HCT116 (cell line): ENCODE measurements around the gene SHANK2. TPM values are rescaled to one million over a fixed set of nuclear protein-coding genes. Genes with fewer than 3 reads are reported as not detected.

Source experiments
- ATAC-seq: fragments of 200-7000 bp; cut with Tn5 transposase; 2 replicates; pipeline ENCODE4 v1.9.1; 2020; ENCODE audit warnings: mild to moderate bottlenecking, moderate library complexity
- BruUV-seq: library from RNA; stranded (reverse); fragments of 400-500 nt; replicated peaks from 2 replicates; lab custom pipeline; 2021; lab: Mats Ljungman, UMichigan
- CTCF ChIA-PET: fragments of 300-600 bp; sonication (Branson Sonifier 250); formaldehyde crosslinking; loops from one replicate; lab custom pipeline; 2021; ENCODE audit warnings: antibody characterized with exemption; lab: Charles Lee
- POLR2A ChIA-PET: fragments of 300-600, 350-600 bp; sonication (Branson Sonifier 250); formaldehyde crosslinking; loops from one replicate; lab custom pipeline; 2021; ENCODE audit warnings: antibody characterized with exemption; lab: Charles Lee
- RAD21 ChIA-PET, 2 experiments: fragments of 300-600 bp; sonication (Branson Sonifier 250); formaldehyde crosslinking; loops; one replicate each; lab custom pipeline; 2023; ENCODE audit warnings: low total read pairs in 2 of 2; ENCODE audit not compliant: uncharacterized antibody in 2 of 2, unreplicated experiment in 2 of 2, low non-redundant PET in 1 of 2; lab: Charles Lee
- DNase-seq: peaks from one replicate; pipeline ENCODE4 v3.0.0-alpha.2; 2010; ENCODE audit warnings: low read depth, low spot score
- H2AFZ ChIP-seq: fragments of 200-600 bp; shearing (Covaris generic), sonication (generic); 2 replicates; pipeline ENCODE4 v1.6.1; 2017; ENCODE audit warnings: low read depth, mixed run types, mixed read lengths, antibody characterized with exemption, low read length; ENCODE audit not compliant: poor library complexity, severe bottlenecking
- H3K27ac ChIP-seq: 2 replicates; pipeline ENCODE4 v1.5.1; 2012; ENCODE audit warnings: low read depth, low read length
- H3K27me3 ChIP-seq: fragments of 200-600 bp; sonication (generic); 2 replicates; pipeline ENCODE4 v1.6.1; 2016; ENCODE audit warnings: mixed run types, low read length, mixed read lengths; ENCODE audit not compliant: insufficient read depth
- H3K36me3 ChIP-seq, 2 experiments: fragments of 200-500 bp in 1 of 2; fragments of 200-600 bp in 1 of 2; sonication (Bioruptor generic) in 1 of 2; sonication (generic) in 1 of 2; 2 replicates each; pipeline versions ENCODE4 v1.5.1 to v1.6.1; 2014 to 2016; ENCODE audit warnings: low read length in 2 of 2, inconsistent platforms in 1 of 2, mixed read lengths in 1 of 2, mixed run types in 1 of 2; ENCODE audit not compliant: insufficient read depth in 2 of 2, control insufficient read depth in 1 of 2
- H3K4me1 ChIP-seq, 2 experiments: fragments of 200-600 bp in 1 of 2; sonication (generic) in 1 of 2; 2 replicates each; pipeline versions ENCODE4 v1.5.1 to v1.6.1; 2012 to 2017; ENCODE audit warnings: low read length in 2 of 2, inconsistent platforms in 1 of 2, mild to moderate bottlenecking in 1 of 2, mixed read lengths in 1 of 2, mixed run types in 1 of 2, moderate library complexity in 1 of 2; ENCODE audit not compliant: insufficient read depth in 2 of 2, control insufficient read depth in 1 of 2
- H3K4me2 ChIP-seq: fragments of 200-600 bp; sonication (generic); 2 replicates; pipeline ENCODE4 v1.6.1; 2017; ENCODE audit warnings: mixed run types, low read length, mixed read lengths
- H3K4me3 ChIP-seq, 2 experiments: fragments of 200-600 bp in 1 of 2; sonication (generic) in 1 of 2; replicated peaks in 1 of 2; 2 replicates each; pipeline ENCODE4 v1.5.1; 2011 to 2016; ENCODE audit warnings: low read length in 2 of 2, control low read depth in 1 of 2, low read depth in 1 of 2, mild to moderate bottlenecking in 1 of 2, mixed read lengths in 1 of 2, mixed run types in 1 of 2
- H3K79me2 ChIP-seq: fragments of 200-600 bp; sonication (generic); 2 replicates; pipeline ENCODE4 v1.6.1; 2017; ENCODE audit warnings: mild to moderate bottlenecking, mixed run types, low read length, moderate library complexity, mixed read lengths; ENCODE audit not compliant: insufficient read depth
- H3K9ac ChIP-seq: fragments of 200-600 bp; sonication (generic); 2 replicates; pipeline ENCODE4 v1.6.1; 2016; ENCODE audit warnings: low read length, mixed read lengths
- H3K9me2 ChIP-seq: fragments of 200-600 bp; sonication (generic), shearing (Covaris generic); 2 replicates; pipeline ENCODE4 v1.6.1; 2017; ENCODE audit warnings: mixed run types, mild to moderate bottlenecking, moderate library complexity; ENCODE audit not compliant: insufficient read depth
- H3K9me3 ChIP-seq, 2 experiments: fragments of 200-500 bp in 1 of 2; fragments of 200-600 bp in 1 of 2; sonication (Bioruptor generic) in 1 of 2; sonication (generic) in 1 of 2; 2 replicates each; pipeline ENCODE4 v1.6.1; 2014 to 2017; ENCODE audit warnings: low read length in 2 of 2, mixed read lengths in 2 of 2, inconsistent platforms in 1 of 2, low read depth in 1 of 2, mild to moderate bottlenecking in 1 of 2, mixed run types in 1 of 2, moderate library complexity in 1 of 2; ENCODE audit not compliant: control insufficient read depth in 1 of 2, insufficient read depth in 1 of 2
- H4K20me1 ChIP-seq: fragments of 200-600 bp; sonication (generic), shearing (Covaris generic); 2 replicates; pipeline ENCODE4 v1.6.1; 2017; ENCODE audit warnings: mixed run types, mild to moderate bottlenecking, moderate library complexity; ENCODE audit not compliant: insufficient read depth
- ATF3 ChIP-seq: IDR thresholded peaks from 2 replicates; pipeline ENCODE4 v1.6.1; 2012
- CBX3 ChIP-seq: IDR thresholded peaks from 2 replicates; pipeline ENCODE4 v1.6.1; 2012; ENCODE audit warnings: low read depth
- CEBPB ChIP-seq: IDR thresholded peaks from 2 replicates; pipeline ENCODE4 v1.6.1; 2012; ENCODE audit warnings: low read depth
- EGR1 ChIP-seq: IDR thresholded peaks from 2 replicates; pipeline ENCODE4 v1.6.1; 2012; ENCODE audit warnings: low read depth
- ELF1 ChIP-seq: IDR thresholded peaks from 2 replicates; pipeline ENCODE4 v1.6.1; 2012; ENCODE audit warnings: low read depth, borderline replicate concordance
- EZH2 ChIP-seq: fragments of 200-600 bp; sonication (generic); IDR thresholded peaks from 2 replicates; pipeline ENCODE4 v1.6.1; 2017; ENCODE audit warnings: antibody characterized with exemption, mixed run types
- FOSL1 ChIP-seq: IDR thresholded peaks from 2 replicates; pipeline ENCODE4 v1.6.1; 2012; ENCODE audit warnings: low read depth
- POLR2A ChIP-seq: IDR thresholded peaks from 2 replicates; pipeline ENCODE4 v1.7.0; 2011; ENCODE audit warnings: borderline replicate concordance; ENCODE audit not compliant: insufficient read depth, insufficient read length; ENCODE audit errors: extremely low read depth
- POLR2AphosphoS5 ChIP-seq: IDR thresholded peaks from 2 replicates; pipeline ENCODE4 v1.6.1; 2011; ENCODE audit warnings: mild to moderate bottlenecking, low read depth, low read length, moderate library complexity
- RAD21 ChIP-seq: IDR thresholded peaks from 2 replicates; pipeline ENCODE4 v1.6.1; 2012; ENCODE audit warnings: low read depth, mild to moderate bottlenecking
- REST ChIP-seq: IDR thresholded peaks from 2 replicates; pipeline ENCODE4 v1.6.1; 2012; ENCODE audit warnings: low read depth
- SIN3A ChIP-seq: IDR thresholded peaks from 2 replicates; pipeline ENCODE4 v1.6.1; 2012; ENCODE audit warnings: low read depth
- SP1 ChIP-seq: IDR thresholded peaks from 2 replicates; pipeline ENCODE4 v1.6.1; 2012; ENCODE audit warnings: low read depth
- YY1 ChIP-seq: IDR thresholded peaks from 2 replicates; pipeline ENCODE4 v1.6.1; 2011; ENCODE audit warnings: low read length, low read depth, moderate library complexity, mild to moderate bottlenecking; ENCODE audit not compliant: insufficient replicate concordance; ENCODE audit errors: extremely low read depth
- ZBTB33 ChIP-seq: IDR thresholded peaks from 2 replicates; pipeline ENCODE4 v1.6.1; 2011; ENCODE audit warnings: mild to moderate bottlenecking, low read length, moderate library complexity; ENCODE audit not compliant: insufficient replicate concordance; ENCODE audit errors: extremely low read depth
- ZFX ChIP-seq: fragments of 450-650 bp; IDR thresholded peaks from 2 replicates; pipeline ENCODE4 v1.6.1; 2017
- ZNF274 ChIP-seq: fragments of 200-500 bp; sonication (Bioruptor generic); IDR thresholded peaks from 2 replicates; pipeline ENCODE4 v1.6.1; 2014; ENCODE audit warnings: mild to moderate bottlenecking, low read depth, low read length, inconsistent platforms
- intact Hi-C: fragments of 100-400 bp; cut with micrococcal nuclease; formaldehyde crosslinking; loops from 2 replicates; pipeline ENCODE4 v1.10.0; 2022
- total RNA-seq: library from RNA; stranded (reverse); gene quantifications from one replicate; pipeline ENCODE4 v1.2.1, GENCODE V29; 2021; ENCODE audit not compliant: unreplicated experiment
- TF ChIP-seq, protein P1 (sequence below): IDR thresholded peaks from 2 replicates; pipeline ENCODE4 v1.6.1; 2012
- TF ChIP-seq, protein P2 (sequence below), 3 experiments: fragments of 200-600 bp in 1 of 3; sonication (generic) in 1 of 3; IDR thresholded peaks in 2 of 3; conservative IDR thresholded peaks in 1 of 3; 2 replicates each; pipeline ENCODE4 v1.5.1; 2012 to 2017; ENCODE audit warnings: low read depth in 2 of 3, low read length in 2 of 3, antibody characterized with exemption in 1 of 3, borderline replicate concordance in 1 of 3, control low read depth in 1 of 3, mild to moderate bottlenecking in 1 of 3, mixed read lengths in 1 of 3, mixed run types in 1 of 3, moderate library complexity in 1 of 3; ENCODE audit not compliant: insufficient read depth in 1 of 3

SHANK2 gene
- total RNA-seq, 1 experiment from 2014 or later: 16.9 TPM

GRCh38 chr11:71209656-71210055 lies 42.7 kb downstream of the SHANK2 start (continued):
- TF ChIP-seq, protein P1, sequence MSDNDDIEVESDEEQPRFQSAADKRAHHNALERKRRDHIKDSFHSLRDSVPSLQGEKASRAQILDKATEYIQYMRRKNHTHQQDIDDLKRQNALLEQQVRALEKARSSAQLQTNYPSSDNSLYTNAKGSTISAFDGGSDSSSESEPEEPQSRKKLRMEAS: no peak
- TF ChIP-seq CBX3 (no peak), POLR2AphosphoS5 (no peak), ELF1 (no peak), RAD21 (no peak)
- TF ChIP-seq, all 23 proteins: peak for 0

- ATAC-seq (no peak), DNase-seq (no peak)
- H3K27ac ChIP-seq: no peak overlapping the region
- H4K20me1 ChIP-seq: no peaks in the 10 kb centered on the region
- H3K9me2 ChIP-seq: no peaks in the 10 kb centered on the region
- ChIA-PET CTCF (no interaction called here), POLR2A (no interaction called here), RAD21 (no interaction called here)
- no peaks in the 10 kb centered on the region for H3K36me3 ChIP-seq
- no peak overlapping the region for H3K4me2 ChIP-seq
- H3K79me2 ChIP-seq: no peaks in the 10 kb centered on the region
- BruUV-seq: no TSS peak
- peaks cover 0 to 5% of the 10 kb centered on the region in 2 experiments; a peak in 1 of 4 replicates for H3K9me3 ChIP-seq
- peaks cover 2 to 10% of the 10 kb centered on the region in 2 experiments; a peak in 3 of 4 replicates for H3K4me1 ChIP-seq
- no peak overlapping the region for H3K4me3 ChIP-seq
- intact Hi-C loops: no loop called here
- no peaks in the 10 kb centered on the region for H3K27me3 ChIP-seq
- H3K9ac ChIP-seq: no peak overlapping the region
- no peak overlapping the region for H2AFZ ChIP-seq
- TF ChIP-seq FOSL1 (no peak), EZH2 (no peak), SIN3A (no peak), POLR2AphosphoS5 (no peak), ZFX (no peak), REST (no peak), ZNF274 (no peak), ZBTB33 (no peak), YY1 (no peak), SP1 (no peak), ELF1 (no peak), POLR2A (no peak), ATF3 (no peak), EGR1 (no peak), CEBPB (no peak)
- TF ChIP-seq, protein P2, sequence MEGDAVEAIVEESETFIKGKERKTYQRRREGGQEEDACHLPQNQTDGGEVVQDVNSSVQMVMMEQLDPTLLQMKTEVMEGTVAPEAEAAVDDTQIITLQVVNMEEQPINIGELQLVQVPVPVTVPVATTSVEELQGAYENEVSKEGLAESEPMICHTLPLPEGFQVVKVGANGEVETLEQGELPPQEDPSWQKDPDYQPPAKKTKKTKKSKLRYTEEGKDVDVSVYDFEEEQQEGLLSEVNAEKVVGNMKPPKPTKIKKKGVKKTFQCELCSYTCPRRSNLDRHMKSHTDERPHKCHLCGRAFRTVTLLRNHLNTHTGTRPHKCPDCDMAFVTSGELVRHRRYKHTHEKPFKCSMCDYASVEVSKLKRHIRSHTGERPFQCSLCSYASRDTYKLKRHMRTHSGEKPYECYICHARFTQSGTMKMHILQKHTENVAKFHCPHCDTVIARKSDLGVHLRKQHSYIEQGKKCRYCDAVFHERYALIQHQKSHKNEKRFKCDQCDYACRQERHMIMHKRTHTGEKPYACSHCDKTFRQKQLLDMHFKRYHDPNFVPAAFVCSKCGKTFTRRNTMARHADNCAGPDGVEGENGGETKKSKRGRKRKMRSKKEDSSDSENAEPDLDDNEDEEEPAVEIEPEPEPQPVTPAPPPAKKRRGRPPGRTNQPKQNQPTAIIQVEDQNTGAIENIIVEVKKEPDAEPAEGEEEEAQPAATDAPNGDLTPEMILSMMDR (IDR thresholded peaks at IDR 0.05 in 2 of 3, conservative IDR thresholded peaks at IDR 0.05 in 1 of 3; ENCODE audit: borderline replicate concordance in 1 of 3, insufficient read depth in 1 of 3, low read depth in 2 of 3, low read length in 2 of 3): no peak
Observed at GRCh38 chr11:71209181-71209580, 43.2 kb downstream of the SHANK2 start.
